MM.1S (cell line): Measurements from ENCODE around the gene G0S2.

Source experiments
- EZH2 ChIP-seq: fragments of 300-600 bp; sonication (generic); optimal IDR thresholded peaks from 2 replicates; pipeline ENCODE3; 2017; ENCODE audit warnings: low read depth, mild to moderate bottlenecking, antibody characterized with exemption, low read length, mixed read lengths
- EZH2phosphoT487 ChIP-seq: fragments of 300-600 bp; sonication (generic); IDR thresholded peaks from 2 replicates; pipeline ENCODE4 v1.6.1; 2018; ENCODE audit warnings: antibody characterized with exemption, low read length
- TF ChIP-seq, protein P1 (sequence below): fragments of 300-600 bp; sonication (generic); IDR thresholded peaks from 2 replicates; pipeline ENCODE4 v1.5.1; 2016; ENCODE audit warnings: antibody characterized with exemption, low read length, mixed read lengths

DNA sequence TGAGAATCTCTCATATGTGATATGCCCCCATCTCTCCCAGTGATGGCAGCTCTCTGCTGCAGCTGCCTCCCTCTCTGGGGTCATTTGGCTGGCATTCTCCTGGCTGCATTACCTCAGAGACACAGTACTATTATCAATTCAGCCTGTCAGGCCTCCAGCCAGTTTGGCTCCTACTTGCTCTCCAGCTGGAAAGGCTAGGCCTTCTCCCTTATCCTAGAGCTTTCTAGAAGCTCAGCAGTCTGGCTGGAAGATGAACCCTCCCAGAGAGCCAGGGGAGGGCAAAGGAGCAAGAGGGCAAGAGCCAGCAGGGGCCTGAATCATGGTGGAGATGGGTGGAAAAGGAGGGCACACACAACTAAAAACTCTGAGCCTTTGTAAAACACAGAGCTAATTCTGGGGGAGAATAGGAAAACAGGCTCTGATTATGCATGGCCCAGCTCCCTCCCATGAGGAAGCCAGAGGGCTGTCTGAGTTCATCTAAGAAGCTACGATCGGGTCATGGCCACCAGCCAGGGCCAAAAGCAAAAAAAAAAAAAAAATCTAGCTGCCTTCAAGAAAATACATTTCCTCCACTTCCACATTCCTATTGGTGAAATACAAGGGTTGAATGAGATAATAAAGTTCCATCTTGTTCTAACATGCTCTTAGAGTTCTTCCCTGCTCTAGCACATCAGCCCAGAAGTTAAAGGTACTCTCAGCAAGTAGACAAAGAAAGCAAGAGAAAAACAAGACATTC, 31.8 kb upstream of the G0S2 start:
- TF ChIP-seq, protein P1, sequence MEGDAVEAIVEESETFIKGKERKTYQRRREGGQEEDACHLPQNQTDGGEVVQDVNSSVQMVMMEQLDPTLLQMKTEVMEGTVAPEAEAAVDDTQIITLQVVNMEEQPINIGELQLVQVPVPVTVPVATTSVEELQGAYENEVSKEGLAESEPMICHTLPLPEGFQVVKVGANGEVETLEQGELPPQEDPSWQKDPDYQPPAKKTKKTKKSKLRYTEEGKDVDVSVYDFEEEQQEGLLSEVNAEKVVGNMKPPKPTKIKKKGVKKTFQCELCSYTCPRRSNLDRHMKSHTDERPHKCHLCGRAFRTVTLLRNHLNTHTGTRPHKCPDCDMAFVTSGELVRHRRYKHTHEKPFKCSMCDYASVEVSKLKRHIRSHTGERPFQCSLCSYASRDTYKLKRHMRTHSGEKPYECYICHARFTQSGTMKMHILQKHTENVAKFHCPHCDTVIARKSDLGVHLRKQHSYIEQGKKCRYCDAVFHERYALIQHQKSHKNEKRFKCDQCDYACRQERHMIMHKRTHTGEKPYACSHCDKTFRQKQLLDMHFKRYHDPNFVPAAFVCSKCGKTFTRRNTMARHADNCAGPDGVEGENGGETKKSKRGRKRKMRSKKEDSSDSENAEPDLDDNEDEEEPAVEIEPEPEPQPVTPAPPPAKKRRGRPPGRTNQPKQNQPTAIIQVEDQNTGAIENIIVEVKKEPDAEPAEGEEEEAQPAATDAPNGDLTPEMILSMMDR = no peak
- TF ChIP-seq EZH2 = no peak
- TF ChIP-seq EZH2phosphoT487 = no peak
